RWPE2 (cell line): ENCODE data around the gene TOM1L2.

Experiments used
- ATAC-seq: fragments of 200-7000 bp; cut with Tn5 transposase; 3 replicates; pipeline ENCODE4 v1.9.1; 2021; ENCODE audit warnings: low read depth
- DNase-seq: peaks from one replicate; pipeline ENCODE4 v3.0.0-alpha.2; 2020; ENCODE audit warnings: low spot score
- H3K27ac ChIP-seq: fragments of 450-650 bp; 2 replicates; pipeline ENCODE4 v1.5.1; 2017; ENCODE audit warnings: mild to moderate bottlenecking; ENCODE audit not compliant: poor library complexity, severe bottlenecking
- H3K27me3 ChIP-seq: fragments of 250-450 bp; sonication (Bioruptor Pico); 2 replicates; pipeline ENCODE4 v1.5.1; 2021; ENCODE audit warnings: mild to moderate bottlenecking, moderate library complexity; ENCODE audit not compliant: insufficient read depth, poor library complexity, severe bottlenecking
- H3K36me3 ChIP-seq: fragments of 250-450 bp; sonication (Bioruptor Pico); 2 replicates; pipeline ENCODE4 v1.5.1; 2020; ENCODE audit warnings: low read depth, mild to moderate bottlenecking, moderate library complexity
- H3K4me1 ChIP-seq: fragments of 250-450 bp; sonication (Bioruptor Pico); 2 replicates; pipeline ENCODE4 v1.5.1; 2021; ENCODE audit warnings: mild to moderate bottlenecking, moderate library complexity; ENCODE audit not compliant: insufficient read depth, poor library complexity, severe bottlenecking
- H3K4me3 ChIP-seq: fragments of 250-450 bp; sonication (Bioruptor Pico); 2 replicates; pipeline ENCODE4 v1.5.1; 2021; ENCODE audit warnings: mild to moderate bottlenecking, moderate library complexity; ENCODE audit not compliant: severe bottlenecking
- H3K9me3 ChIP-seq: fragments of 250-450 bp; sonication (Bioruptor Pico); 2 replicates; pipeline ENCODE4 v1.5.1; 2021; ENCODE audit warnings: mild to moderate bottlenecking, moderate library complexity; ENCODE audit not compliant: severe bottlenecking
- CTCF ChIP-seq: fragments of 450-650 bp; IDR thresholded peaks from one replicate; pipeline ENCODE4 v1.5.1; 2017; ENCODE audit warnings: mild to moderate bottlenecking, moderate library complexity; ENCODE audit not compliant: poor library complexity, severe bottlenecking

Gene TOM1L2

DNA sequence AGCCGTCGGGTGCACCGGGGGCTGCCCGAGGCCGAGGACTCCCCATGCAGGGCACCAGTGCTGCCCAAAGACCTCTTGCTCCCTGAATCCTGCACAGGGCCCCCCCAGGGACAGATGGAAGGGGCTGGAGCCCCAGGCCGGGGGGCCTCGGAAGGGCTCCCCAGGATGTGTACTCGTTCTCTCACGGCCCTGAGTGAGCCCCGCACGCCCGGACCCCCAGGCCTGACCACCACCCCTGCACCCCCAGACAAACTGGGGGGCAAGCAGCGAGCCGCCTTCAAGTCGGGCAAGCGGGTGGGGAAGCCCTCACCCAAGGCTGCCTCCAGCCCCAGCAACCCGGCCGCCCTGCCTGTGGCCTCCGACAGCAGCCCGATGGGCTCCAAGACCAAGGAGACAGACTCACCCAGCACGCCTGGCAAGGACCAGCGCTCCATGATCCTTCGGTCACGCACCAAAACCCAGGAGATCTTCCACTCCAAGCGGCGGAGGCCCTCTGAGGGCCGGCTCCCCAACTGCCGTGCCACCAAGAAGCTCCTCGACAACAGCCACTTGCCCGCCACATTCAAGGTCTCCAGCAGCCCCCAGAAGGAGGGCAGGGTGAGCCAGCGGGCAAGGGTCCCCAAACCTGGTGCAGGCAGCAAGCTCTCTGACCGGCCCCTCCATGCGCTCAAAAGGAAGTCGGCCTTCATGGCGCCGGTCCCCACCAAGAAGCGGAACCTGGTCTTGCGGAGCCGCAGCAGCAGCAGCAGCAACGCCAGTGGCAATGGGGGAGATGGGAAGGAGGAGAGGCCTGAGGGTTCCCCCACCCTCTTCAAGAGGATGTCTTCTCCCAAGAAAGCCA lies 176.0 kb downstream of the TOM1L2 start:
- H3K36me3 ChIP-seq = peaks cover 57% of the 10 kb centered on the region
- no peak for TF ChIP-seq CTCF
- H3K27ac ChIP-seq = no peak overlapping the region
- no peak overlapping the region for H3K4me3 ChIP-seq
- H3K27me3 ChIP-seq = no peaks in the 10 kb centered on the region
- DNase-seq (no peak), ATAC-seq (no peak)
- H3K9me3 ChIP-seq = no peaks in the 10 kb centered on the region
- H3K4me1 ChIP-seq = no peaks in the 10 kb centered on the region

- Histone ChIP-seq H3K27ac (no peak overlapping the region), H3K36me3 (peaks cover 57% of the 10 kb centered on the region), H3K4me3 (no peak overlapping the region), H3K4me1 (no peaks in the 10 kb centered on the region), H3K27me3 (no peaks in the 10 kb centered on the region), H3K9me3 (no peaks in the 10 kb centered on the region)
- no peak for DNase-seq
- no peak for TF ChIP-seq CTCF
- no peak for ATAC-seq
Observed at GRCh38 chr17:17795296-17795695, 176.9 kb downstream of the TOM1L2 start.

DNA sequence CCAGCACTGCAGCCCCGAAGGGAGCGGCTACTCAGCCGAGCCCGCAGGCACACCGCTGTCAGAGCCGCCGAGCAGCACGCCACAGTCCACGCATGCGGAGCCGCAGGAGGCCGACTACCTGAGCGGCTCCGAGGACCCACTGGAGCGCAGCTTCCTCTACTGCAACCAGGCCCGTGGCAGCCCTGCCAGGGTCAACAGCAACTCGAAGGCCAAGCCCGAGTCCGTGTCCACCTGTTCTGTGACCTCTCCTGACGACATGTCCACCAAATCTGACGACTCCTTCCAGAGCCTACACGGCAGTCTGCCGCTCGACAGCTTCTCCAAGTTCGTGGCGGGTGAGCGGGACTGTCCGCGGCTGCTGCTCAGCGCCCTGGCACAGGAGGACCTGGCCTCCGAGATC lies 177.8 kb downstream of the TOM1L2 start:
- ATAC-seq = no peak
- no peak for DNase-seq
- Histone ChIP-seq H3K9me3 (no peaks in the 10 kb centered on the region), H3K27me3 (no peaks in the 10 kb centered on the region), H3K4me1 (no peaks in the 10 kb centered on the region), H3K4me3 (no peak overlapping the region), H3K27ac (no peak overlapping the region), H3K36me3 (peaks cover 57% of the 10 kb centered on the region)
- no peak for TF ChIP-seq CTCF
